Endothelial cell of umbilical vein (primary cell): ENCODE measurements around the gene PHACTR1. TPM values are rescaled to one million over a fixed set of nuclear protein-coding genes. Genes with fewer than 3 reads are reported as not detected.

Source experiments
- BruUV-seq: library from RNA; stranded (reverse); fragments of 400-500 nt; replicated peaks from 2 replicates; lab custom pipeline; 2021; lab: Mats Ljungman, UMichigan
- CTCF ChIA-PET: fragments of 300-600, 350-600 bp; sonication (Branson Sonifier 250); formaldehyde crosslinking; loops from one replicate; lab custom pipeline; 2021; ENCODE audit warnings: antibody characterized with exemption, inconsistent platforms; lab: Charles Lee
- POLR2A ChIA-PET: fragments of 300-600, 350-600 bp; sonication (Branson Sonifier 250); formaldehyde crosslinking; loops from one replicate; lab custom pipeline; 2021; ENCODE audit warnings: antibody characterized with exemption, inconsistent platforms; lab: Charles Lee
- DNase-seq: peaks from one replicate; pipeline ENCODE4 v3.0.0-alpha.2; 2011; ENCODE audit warnings: low read depth, low spot score
- FAIRE-seq: peaks from 2 replicates; lab custom pipeline; 2011; peaks lifted over from hg19 to GRCh38; lab: Jason Lieb, UNC
- H2AFZ ChIP-seq: 2 replicates; pipeline ENCODE4 v1.6.0; 2012; ENCODE audit warnings: low read depth, low read length, control low read depth, inconsistent platforms
- H3K27ac ChIP-seq: 2 replicates; pipeline ENCODE4 v1.5.1; 2011; ENCODE audit warnings: low read depth, mild to moderate bottlenecking, control low read depth, low read length, moderate library complexity; ENCODE audit not compliant: insufficient read depth
- H3K27me3 ChIP-seq, 2 experiments: 2 replicates each; pipeline versions ENCODE4 v1.6.0 to v1.6.1; 2011; ENCODE audit warnings: low read length in 2 of 2, mixed read lengths in 1 of 2; ENCODE audit not compliant: control insufficient read depth in 2 of 2, insufficient read depth in 2 of 2
- H3K36me3 ChIP-seq, 2 experiments: 2 replicates in 1 of 2; 3 replicates in 1 of 2; pipeline ENCODE4 v1.5.1; 2011; ENCODE audit warnings: low read length in 2 of 2, mild to moderate bottlenecking in 1 of 2, moderate library complexity in 1 of 2; ENCODE audit not compliant: control insufficient read depth in 2 of 2, insufficient read depth in 2 of 2; ENCODE audit errors: extremely low read depth in 1 of 2
- H3K4me1 ChIP-seq: 3 replicates; pipeline ENCODE4 v1.5.1; 2011; ENCODE audit warnings: mild to moderate bottlenecking, low read length; ENCODE audit not compliant: control insufficient read depth, insufficient read depth; ENCODE audit errors: extremely low read depth
- H3K4me2 ChIP-seq: 2 replicates; pipeline ENCODE4 v1.6.1; 2011; ENCODE audit warnings: low read length, control low read depth, mixed read lengths; ENCODE audit not compliant: insufficient read depth
- H3K4me3 ChIP-seq, 3 experiments: fragments of 200-600 bp in 1 of 3; sonication (generic), shearing (Covaris generic) in 1 of 3; replicated peaks in 1 of 3; 2 replicates each; pipeline ENCODE4 v1.5.1; 2011 to 2016; ENCODE audit warnings: control low read depth in 3 of 3, low read length in 3 of 3, mild to moderate bottlenecking in 2 of 3, inconsistent platforms in 1 of 3, low read depth in 1 of 3, moderate library complexity in 1 of 3; ENCODE audit not compliant: insufficient read depth in 1 of 3
- H3K79me2 ChIP-seq: 2 replicates; pipeline ENCODE4 v1.6.0; 2012; ENCODE audit warnings: low read length, inconsistent platforms; ENCODE audit not compliant: control insufficient read depth, insufficient read depth
- H3K9ac ChIP-seq: replicated peaks from 2 replicates; pipeline ENCODE3; 2011; ENCODE audit warnings: low read length, control low read depth; ENCODE audit not compliant: insufficient read depth; ENCODE audit errors: extremely low read depth
- H3K9me1 ChIP-seq: replicated peaks from 3 replicates; pipeline ENCODE4 v1.6.0; 2011; ENCODE audit warnings: mild to moderate bottlenecking, low read length; ENCODE audit not compliant: control insufficient read depth, insufficient read depth; ENCODE audit errors: extremely low read depth
- H3K9me3 ChIP-seq: replicated peaks from 2 replicates; pipeline ENCODE4 v1.5.1; 2012; ENCODE audit warnings: low read length, inconsistent platforms; ENCODE audit not compliant: control insufficient read depth, insufficient read depth
- H4K20me1 ChIP-seq: replicated peaks from 2 replicates; pipeline ENCODE3; 2011; ENCODE audit warnings: mild to moderate bottlenecking, low read length; ENCODE audit not compliant: control insufficient read depth, insufficient read depth; ENCODE audit errors: extremely low read depth
- EZH2 ChIP-seq: IDR thresholded peaks from 2 replicates; pipeline ENCODE4 v1.6.1; 2012; ENCODE audit warnings: borderline replicate concordance, low read depth, mild to moderate bottlenecking, moderate library complexity, low read length, inconsistent platforms; ENCODE audit not compliant: severe bottlenecking
- FOS ChIP-seq: IDR thresholded peaks from 2 replicates; pipeline ENCODE4 v1.6.1; 2011; ENCODE audit warnings: mild to moderate bottlenecking, low read length, moderate library complexity, borderline replicate concordance; ENCODE audit not compliant: insufficient read depth
- GATA2 ChIP-seq: IDR thresholded peaks from 2 replicates; pipeline ENCODE4 v1.7.0; 2011; ENCODE audit warnings: low read depth, mild to moderate bottlenecking, moderate library complexity, mixed read lengths, low read length; ENCODE audit not compliant: insufficient read length, insufficient read depth
- JUN ChIP-seq: IDR thresholded peaks from 2 replicates; pipeline ENCODE4 v1.6.1; 2011; ENCODE audit warnings: borderline replicate concordance, low read depth; ENCODE audit not compliant: insufficient read length, insufficient read depth
- MYC ChIP-seq: IDR thresholded peaks from one replicate; pipeline ENCODE4 v1.6.1; 2011; ENCODE audit warnings: mild to moderate bottlenecking, low read depth, low read length
- POLR2A ChIP-seq: IDR thresholded peaks from 2 replicates; pipeline ENCODE4 v1.6.1; 2012; ENCODE audit warnings: low read depth, mild to moderate bottlenecking, control low read depth, low read length
- POLR2AphosphoS5 ChIP-seq: IDR thresholded peaks from 2 replicates; pipeline ENCODE4 v1.6.1; 2012; ENCODE audit warnings: low read depth, mild to moderate bottlenecking, control low read depth, low read length, moderate library complexity; ENCODE audit not compliant: insufficient read depth
- dilution Hi-C: fragments of 300-500 bp; cut with MboI; formaldehyde crosslinking; loops from one replicate; pipeline ENCODE4 v1.15.0; 2019; ENCODE audit warnings: low sequenced_read_pairs; ENCODE audit not compliant: extremely low pct_ligation_motif_present
- intact Hi-C: fragments of 100-400 bp; cut with micrococcal nuclease; formaldehyde crosslinking; loops from one replicate; pipeline ENCODE4 v1.10.0; 2022
- polyA plus RNA-seq, 4 experiments: library from polyadenylated mRNA; depleted of rRNA in 3 of 4; stranded (reverse) in 3 of 4; unstranded in 1 of 4; fragments of >200 nt; gene quantifications; 2 replicates each; pipeline versions ENCODE4 v1.2.1 to v1.2.3, GENCODE V29; 2011 to 2012; ENCODE audit warnings: missing spikeins in 1 of 4
- total RNA-seq: library from RNA; stranded (reverse); gene quantifications from 2 replicates; pipeline ENCODE4 v1.2.3, GENCODE V29; 2021
- TF ChIP-seq, protein P1 (sequence below): IDR thresholded peaks from 2 replicates; pipeline ENCODE4 v1.6.1; 2011; ENCODE audit not compliant: insufficient read depth, insufficient read length
- TF ChIP-seq, protein P2 (sequence below), 2 donors: IDR thresholded peaks; 1 replicate in 1 of 2; 2 replicates in 1 of 2; pipeline ENCODE4 v1.5.1; 2011; ENCODE audit warnings: low read length in 2 of 2, mild to moderate bottlenecking in 2 of 2, moderate library complexity in 2 of 2, control low read depth in 1 of 2, inconsistent platforms in 1 of 2, low read depth in 1 of 2; ENCODE audit not compliant: insufficient read depth in 1 of 2; ENCODE audit errors: extremely low read depth in 1 of 2

Gene PHACTR1
- total and polyA plus RNA-seq, 2 donors (not counting 3 experiments of a cell fraction or from before 2014, with no cell fraction given) = 2.4 to 23.2 TPM

DNA sequence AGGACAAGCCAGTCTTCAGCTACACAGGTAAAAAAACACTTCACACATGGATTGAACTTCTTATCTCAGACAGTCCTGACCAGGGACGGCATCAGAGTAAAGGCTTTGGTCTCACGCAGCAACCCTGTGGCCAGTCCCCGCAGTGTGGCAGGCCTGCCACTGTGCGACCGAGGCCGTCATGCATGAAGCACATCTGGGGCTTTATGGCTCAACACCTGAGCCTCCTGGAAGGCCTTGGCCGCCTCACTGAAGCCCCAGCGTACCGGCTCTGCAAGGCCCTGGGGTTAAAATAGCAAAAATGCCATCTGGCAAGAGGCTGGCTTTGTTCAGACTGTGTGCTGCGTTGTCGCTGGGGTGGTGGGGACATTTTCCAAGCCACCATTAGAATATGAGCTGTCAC is 579.0 kb downstream of the PHACTR1 start:
- no peak overlapping the region for H2AFZ ChIP-seq
- no peaks in the 10 kb centered on the region for H3K9me1 ChIP-seq
- H3K36me3 ChIP-seq = peaks cover 2 to 11% of the 10 kb centered on the region in 2 experiments
- DNase-seq = no peak
- no TSS peak for BruUV-seq
- ChIA-PET CTCF (no interaction called here), POLR2A (no interaction called here)
- intact Hi-C loops = no loop called here
- no peak overlapping the region for H3K4me3 ChIP-seq
- H3K79me2 ChIP-seq = no peaks in the 10 kb centered on the region
- H3K27me3 ChIP-seq = no peaks in the 10 kb centered on the region
- no peaks in the 10 kb centered on the region for H4K20me1 ChIP-seq
- TF ChIP-seq, protein P1, sequence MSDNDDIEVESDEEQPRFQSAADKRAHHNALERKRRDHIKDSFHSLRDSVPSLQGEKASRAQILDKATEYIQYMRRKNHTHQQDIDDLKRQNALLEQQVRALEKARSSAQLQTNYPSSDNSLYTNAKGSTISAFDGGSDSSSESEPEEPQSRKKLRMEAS = no peak
- no peak for TF ChIP-seq POLR2AphosphoS5
- TF ChIP-seq, protein P2, sequence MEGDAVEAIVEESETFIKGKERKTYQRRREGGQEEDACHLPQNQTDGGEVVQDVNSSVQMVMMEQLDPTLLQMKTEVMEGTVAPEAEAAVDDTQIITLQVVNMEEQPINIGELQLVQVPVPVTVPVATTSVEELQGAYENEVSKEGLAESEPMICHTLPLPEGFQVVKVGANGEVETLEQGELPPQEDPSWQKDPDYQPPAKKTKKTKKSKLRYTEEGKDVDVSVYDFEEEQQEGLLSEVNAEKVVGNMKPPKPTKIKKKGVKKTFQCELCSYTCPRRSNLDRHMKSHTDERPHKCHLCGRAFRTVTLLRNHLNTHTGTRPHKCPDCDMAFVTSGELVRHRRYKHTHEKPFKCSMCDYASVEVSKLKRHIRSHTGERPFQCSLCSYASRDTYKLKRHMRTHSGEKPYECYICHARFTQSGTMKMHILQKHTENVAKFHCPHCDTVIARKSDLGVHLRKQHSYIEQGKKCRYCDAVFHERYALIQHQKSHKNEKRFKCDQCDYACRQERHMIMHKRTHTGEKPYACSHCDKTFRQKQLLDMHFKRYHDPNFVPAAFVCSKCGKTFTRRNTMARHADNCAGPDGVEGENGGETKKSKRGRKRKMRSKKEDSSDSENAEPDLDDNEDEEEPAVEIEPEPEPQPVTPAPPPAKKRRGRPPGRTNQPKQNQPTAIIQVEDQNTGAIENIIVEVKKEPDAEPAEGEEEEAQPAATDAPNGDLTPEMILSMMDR (IDR thresholded peaks at IDR 0.05; ENCODE audit: extremely low read depth in 1 of 2, insufficient read depth in 1 of 2, low read depth in 1 of 2, low read length in 2 of 2) = no peak
- TF ChIP-seq FOS = no peak
- no peak for TF ChIP-seq GATA2
- TF ChIP-seq POLR2A = no peak
- no peak for TF ChIP-seq JUN
- no peak for TF ChIP-seq EZH2
- TF ChIP-seq MYC = no peak
- H3K27ac ChIP-seq = no peak overlapping the region
- dilution Hi-C loops = no loop called here
- no peaks in the 10 kb centered on the region for H3K9me3 ChIP-seq
- no peaks in the 10 kb centered on the region for H3K4me1 ChIP-seq
- FAIRE-seq = no peak
- no peak overlapping the region for H3K4me2 ChIP-seq
- no peak overlapping the region for H3K9ac ChIP-seq
